Endothelial cell of umbilical vein (primary cell): ENCODE data around the gene GAS1. TPM values are rescaled to one million over a fixed set of nuclear protein-coding genes. Genes with fewer than 3 reads are reported as not detected.
A peak's percentile ranks its signal among the peaks of the same experiment; 100 is the strongest.

Source experiments
- BruUV-seq: library from RNA; stranded (reverse); fragments of 400-500 nt; replicated peaks from 2 replicates; lab custom pipeline; 2021; lab: Mats Ljungman, UMichigan
- CTCF ChIA-PET: fragments of 300-600, 350-600 bp; sonication (Branson Sonifier 250); formaldehyde crosslinking; loops from one replicate; lab custom pipeline; 2021; ENCODE audit warnings: antibody characterized with exemption, inconsistent platforms; lab: Charles Lee
- POLR2A ChIA-PET: fragments of 300-600, 350-600 bp; sonication (Branson Sonifier 250); formaldehyde crosslinking; loops from one replicate; lab custom pipeline; 2021; ENCODE audit warnings: antibody characterized with exemption, inconsistent platforms; lab: Charles Lee
- DNase-seq: peaks from one replicate; pipeline ENCODE4 v3.0.0-alpha.2; 2011; ENCODE audit warnings: low read depth, low spot score
- FAIRE-seq: peaks from 2 replicates; lab custom pipeline; 2011; peaks lifted over from hg19 to GRCh38; lab: Jason Lieb, UNC
- H2AFZ ChIP-seq: 2 replicates; pipeline ENCODE4 v1.6.0; 2012; ENCODE audit warnings: low read depth, low read length, control low read depth, inconsistent platforms
- H3K27ac ChIP-seq: 2 replicates; pipeline ENCODE4 v1.5.1; 2011; ENCODE audit warnings: low read depth, mild to moderate bottlenecking, control low read depth, low read length, moderate library complexity; ENCODE audit not compliant: insufficient read depth
- H3K27me3 ChIP-seq, 2 experiments: 2 replicates each; pipeline versions ENCODE4 v1.6.0 to v1.6.1; 2011; ENCODE audit warnings: low read length in 2 of 2, mixed read lengths in 1 of 2; ENCODE audit not compliant: control insufficient read depth in 2 of 2, insufficient read depth in 2 of 2
- H3K36me3 ChIP-seq, 2 experiments: 2 replicates in 1 of 2; 3 replicates in 1 of 2; pipeline ENCODE4 v1.5.1; 2011; ENCODE audit warnings: low read length in 2 of 2, mild to moderate bottlenecking in 1 of 2, moderate library complexity in 1 of 2; ENCODE audit not compliant: control insufficient read depth in 2 of 2, insufficient read depth in 2 of 2; ENCODE audit errors: extremely low read depth in 1 of 2
- H3K4me1 ChIP-seq: 3 replicates; pipeline ENCODE4 v1.5.1; 2011; ENCODE audit warnings: mild to moderate bottlenecking, low read length; ENCODE audit not compliant: control insufficient read depth, insufficient read depth; ENCODE audit errors: extremely low read depth
- H3K4me2 ChIP-seq: 2 replicates; pipeline ENCODE4 v1.6.1; 2011; ENCODE audit warnings: low read length, control low read depth, mixed read lengths; ENCODE audit not compliant: insufficient read depth
- H3K4me3 ChIP-seq, 3 experiments: fragments of 200-600 bp in 1 of 3; sonication (generic), shearing (Covaris generic) in 1 of 3; replicated peaks in 1 of 3; 2 replicates each; pipeline ENCODE4 v1.5.1; 2011 to 2016; ENCODE audit warnings: control low read depth in 3 of 3, low read length in 3 of 3, mild to moderate bottlenecking in 2 of 3, inconsistent platforms in 1 of 3, low read depth in 1 of 3, moderate library complexity in 1 of 3; ENCODE audit not compliant: insufficient read depth in 1 of 3
- H3K79me2 ChIP-seq: 2 replicates; pipeline ENCODE4 v1.6.0; 2012; ENCODE audit warnings: low read length, inconsistent platforms; ENCODE audit not compliant: control insufficient read depth, insufficient read depth
- H3K9ac ChIP-seq: replicated peaks from 2 replicates; pipeline ENCODE3; 2011; ENCODE audit warnings: low read length, control low read depth; ENCODE audit not compliant: insufficient read depth; ENCODE audit errors: extremely low read depth
- H3K9me1 ChIP-seq: replicated peaks from 3 replicates; pipeline ENCODE4 v1.6.0; 2011; ENCODE audit warnings: mild to moderate bottlenecking, low read length; ENCODE audit not compliant: control insufficient read depth, insufficient read depth; ENCODE audit errors: extremely low read depth
- H3K9me3 ChIP-seq: replicated peaks from 2 replicates; pipeline ENCODE4 v1.5.1; 2012; ENCODE audit warnings: low read length, inconsistent platforms; ENCODE audit not compliant: control insufficient read depth, insufficient read depth
- H4K20me1 ChIP-seq: replicated peaks from 2 replicates; pipeline ENCODE3; 2011; ENCODE audit warnings: mild to moderate bottlenecking, low read length; ENCODE audit not compliant: control insufficient read depth, insufficient read depth; ENCODE audit errors: extremely low read depth
- EZH2 ChIP-seq: IDR thresholded peaks from 2 replicates; pipeline ENCODE4 v1.6.1; 2012; ENCODE audit warnings: borderline replicate concordance, low read depth, mild to moderate bottlenecking, moderate library complexity, low read length, inconsistent platforms; ENCODE audit not compliant: severe bottlenecking
- FOS ChIP-seq: IDR thresholded peaks from 2 replicates; pipeline ENCODE4 v1.6.1; 2011; ENCODE audit warnings: mild to moderate bottlenecking, low read length, moderate library complexity, borderline replicate concordance; ENCODE audit not compliant: insufficient read depth
- GATA2 ChIP-seq: IDR thresholded peaks from 2 replicates; pipeline ENCODE4 v1.7.0; 2011; ENCODE audit warnings: low read depth, mild to moderate bottlenecking, moderate library complexity, mixed read lengths, low read length; ENCODE audit not compliant: insufficient read length, insufficient read depth
- JUN ChIP-seq: IDR thresholded peaks from 2 replicates; pipeline ENCODE4 v1.6.1; 2011; ENCODE audit warnings: borderline replicate concordance, low read depth; ENCODE audit not compliant: insufficient read length, insufficient read depth
- MYC ChIP-seq: IDR thresholded peaks from one replicate; pipeline ENCODE4 v1.6.1; 2011; ENCODE audit warnings: mild to moderate bottlenecking, low read depth, low read length
- POLR2A ChIP-seq: IDR thresholded peaks from 2 replicates; pipeline ENCODE4 v1.6.1; 2012; ENCODE audit warnings: low read depth, mild to moderate bottlenecking, control low read depth, low read length
- POLR2AphosphoS5 ChIP-seq: IDR thresholded peaks from 2 replicates; pipeline ENCODE4 v1.6.1; 2012; ENCODE audit warnings: low read depth, mild to moderate bottlenecking, control low read depth, low read length, moderate library complexity; ENCODE audit not compliant: insufficient read depth
- dilution Hi-C: fragments of 300-500 bp; cut with MboI; formaldehyde crosslinking; loops from one replicate; pipeline ENCODE4 v1.15.0; 2019; ENCODE audit warnings: low sequenced_read_pairs; ENCODE audit not compliant: extremely low pct_ligation_motif_present
- intact Hi-C: fragments of 100-400 bp; cut with micrococcal nuclease; formaldehyde crosslinking; loops from one replicate; pipeline ENCODE4 v1.10.0; 2022
- polyA plus RNA-seq, 4 experiments: library from polyadenylated mRNA; depleted of rRNA in 3 of 4; stranded (reverse) in 3 of 4; unstranded in 1 of 4; fragments of >200 nt; gene quantifications; 2 replicates each; pipeline versions ENCODE4 v1.2.1 to v1.2.3, GENCODE V29; 2011 to 2012; ENCODE audit warnings: missing spikeins in 1 of 4
- total RNA-seq: library from RNA; stranded (reverse); gene quantifications from 2 replicates; pipeline ENCODE4 v1.2.3, GENCODE V29; 2021
- TF ChIP-seq, protein P1 (sequence below), 2 donors: IDR thresholded peaks; 1 replicate in 1 of 2; 2 replicates in 1 of 2; pipeline ENCODE4 v1.5.1; 2011; ENCODE audit warnings: low read length in 2 of 2, mild to moderate bottlenecking in 2 of 2, moderate library complexity in 2 of 2, control low read depth in 1 of 2, inconsistent platforms in 1 of 2, low read depth in 1 of 2; ENCODE audit not compliant: insufficient read depth in 1 of 2; ENCODE audit errors: extremely low read depth in 1 of 2
- TF ChIP-seq, protein P2 (sequence below): IDR thresholded peaks from 2 replicates; pipeline ENCODE4 v1.6.1; 2011; ENCODE audit not compliant: insufficient read depth, insufficient read length

Gene GAS1
- total and polyA plus RNA-seq, 2 donors (not counting 3 experiments of a cell fraction or from before 2014, with no cell fraction given) = 0.06 to 0.15 TPM

- Histone ChIP-seq H3K27ac (no peak overlapping the region), H3K9me3 (no peaks in the 10 kb centered on the region), H4K20me1 (no peaks in the 10 kb centered on the region), H3K9me1 (no peaks in the 10 kb centered on the region), H3K4me1 (peaks cover 3% of the 10 kb centered on the region), H3K79me2 (no peaks in the 10 kb centered on the region), H3K27me3 (peaks cover 15 to 27% of the 10 kb centered on the region in 2 experiments), H3K9ac (no peak overlapping the region), H3K36me3 (no peaks in the 10 kb centered on the region), H2AFZ (peak overlapping the region; percentile 83), H3K4me3 (peak overlapping the region; percentile 25 to 69 (median 59)), H3K4me2 (peak overlapping the region; percentile 83)
- dilution Hi-C loops = no loop called here
- FAIRE-seq = no peak
- peak; percentile 55 for DNase-seq
- CTCF ChIA-PET = interaction anchor here (1.4 to 2.2 kb wide), 2 partner anchors 378 to 780 kb away, joined by 3 to 10 read pairs; partner anchors contain the start of gene CTSL
- TF ChIP-seq POLR2AphosphoS5 = no peak
- no peak for TF ChIP-seq POLR2A
- TF ChIP-seq, protein P1, sequence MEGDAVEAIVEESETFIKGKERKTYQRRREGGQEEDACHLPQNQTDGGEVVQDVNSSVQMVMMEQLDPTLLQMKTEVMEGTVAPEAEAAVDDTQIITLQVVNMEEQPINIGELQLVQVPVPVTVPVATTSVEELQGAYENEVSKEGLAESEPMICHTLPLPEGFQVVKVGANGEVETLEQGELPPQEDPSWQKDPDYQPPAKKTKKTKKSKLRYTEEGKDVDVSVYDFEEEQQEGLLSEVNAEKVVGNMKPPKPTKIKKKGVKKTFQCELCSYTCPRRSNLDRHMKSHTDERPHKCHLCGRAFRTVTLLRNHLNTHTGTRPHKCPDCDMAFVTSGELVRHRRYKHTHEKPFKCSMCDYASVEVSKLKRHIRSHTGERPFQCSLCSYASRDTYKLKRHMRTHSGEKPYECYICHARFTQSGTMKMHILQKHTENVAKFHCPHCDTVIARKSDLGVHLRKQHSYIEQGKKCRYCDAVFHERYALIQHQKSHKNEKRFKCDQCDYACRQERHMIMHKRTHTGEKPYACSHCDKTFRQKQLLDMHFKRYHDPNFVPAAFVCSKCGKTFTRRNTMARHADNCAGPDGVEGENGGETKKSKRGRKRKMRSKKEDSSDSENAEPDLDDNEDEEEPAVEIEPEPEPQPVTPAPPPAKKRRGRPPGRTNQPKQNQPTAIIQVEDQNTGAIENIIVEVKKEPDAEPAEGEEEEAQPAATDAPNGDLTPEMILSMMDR (IDR thresholded peaks at IDR 0.05; ENCODE audit: extremely low read depth in 1 of 2, insufficient read depth in 1 of 2, low read depth in 1 of 2, low read length in 2 of 2) = no peak
- no peak for TF ChIP-seq EZH2
- no peak for TF ChIP-seq JUN
- TF ChIP-seq FOS = no peak
- TF ChIP-seq MYC = no peak
- TF ChIP-seq, protein P2, sequence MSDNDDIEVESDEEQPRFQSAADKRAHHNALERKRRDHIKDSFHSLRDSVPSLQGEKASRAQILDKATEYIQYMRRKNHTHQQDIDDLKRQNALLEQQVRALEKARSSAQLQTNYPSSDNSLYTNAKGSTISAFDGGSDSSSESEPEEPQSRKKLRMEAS = no peak
- no peak for TF ChIP-seq GATA2
- BruUV-seq = no TSS peak
- POLR2A ChIA-PET = no interaction called here
- intact Hi-C loops = loop anchor here (1.0 to 10.0 kb wide), 6 partner anchors 202 to 1202 kb away; partner anchors contain the start of genes AGTPBP1, ISCA1 and TUT7
Observed at GRCh38 chr9:86946201-86947145, 833 bp downstream of the GAS1 start.
